Uterus (tissue), 4 donors: ENCODE results near the gene MAP4K4. TPM values are rescaled to one million over a fixed set of nuclear protein-coding genes. Genes with fewer than 3 reads are reported as not detected.

Experiments
- DNase-seq, 2 donors: peaks; one replicate each; pipeline ENCODE4 v3.0.0-alpha.2; 2019 to 2020
- H3K27ac ChIP-seq, 2 donors: fragments of 200-600 bp; sonication (generic); 1 replicate in 1 of 2; 2 replicates in 1 of 2; pipeline ENCODE4 v1.5.1; 2016 to 2018
- H3K27me3 ChIP-seq, 2 donors: fragments of 200-600 bp; sonication (generic); one replicate each; pipeline ENCODE4 v1.5.1; 2018 to 2019; ENCODE audit warnings: control low read depth in 1 of 2
- H3K36me3 ChIP-seq, 2 donors: fragments of 200-600 bp; sonication (generic); one replicate each; pipeline ENCODE4 v1.5.1; 2019; ENCODE audit warnings: control low read depth in 1 of 2
- H3K4me1 ChIP-seq, 2 donors: fragments of 200-600 bp; sonication (generic); one replicate each; pipeline ENCODE4 v1.5.1; 2018 to 2019; ENCODE audit warnings: control low read depth in 1 of 2
- H3K4me3 ChIP-seq, 2 donors: fragments of 200-600 bp; sonication (generic); 1 replicate in 1 of 2; 2 replicates in 1 of 2; pipeline ENCODE4 v1.5.1; 2018 to 2019; ENCODE audit warnings: mild to moderate bottlenecking in 1 of 2
- H3K9me3 ChIP-seq, 2 donors: fragments of 200-600 bp; sonication (generic); one replicate each; pipeline ENCODE4 v1.5.1; 2019; ENCODE audit warnings: control low read depth in 1 of 2
- POLR2A ChIP-seq, 2 donors: fragments of 450-650 bp; IDR thresholded peaks; one replicate each; pipeline ENCODE4 v1.6.1; 2016; ENCODE audit warnings: antibody characterized with exemption in 2 of 2, mild to moderate bottlenecking in 1 of 2, moderate library complexity in 1 of 2
- intact Hi-C: fragments of 100-400 bp; cut with DNase I; formaldehyde crosslinking; loops from one replicate; pipeline ENCODE4 v1.15.1; 2023; ENCODE audit warnings: low total_unique reads
- total RNA-seq, 4 donors: library from RNA; depleted of rRNA in 3 of 4; stranded (reverse); fragments of >200 nt in 3 of 4; gene quantifications; one replicate each; pipeline versions ENCODE4 v1.1.0 to v1.2.4, GENCODE V29; 2014 to 2023
- TF ChIP-seq, protein P1 (sequence below), 4 experiments: fragments of 200-600 bp in 2 of 4; fragments of 450-650 bp in 2 of 4; sonication (generic) in 2 of 4; IDR thresholded peaks; one replicate each; pipeline ENCODE4 v1.5.1; 2016 to 2019; ENCODE audit warnings: antibody characterized with exemption in 4 of 4, mild to moderate bottlenecking in 2 of 4, moderate library complexity in 1 of 4
- donor health status: DM: yes; HTN: yes; CAD: no.

Gene MAP4K4
- total RNA-seq, 4 donors from 2014 or later: 17.9 to 87.2 (median 55.4) TPM

DNA sequence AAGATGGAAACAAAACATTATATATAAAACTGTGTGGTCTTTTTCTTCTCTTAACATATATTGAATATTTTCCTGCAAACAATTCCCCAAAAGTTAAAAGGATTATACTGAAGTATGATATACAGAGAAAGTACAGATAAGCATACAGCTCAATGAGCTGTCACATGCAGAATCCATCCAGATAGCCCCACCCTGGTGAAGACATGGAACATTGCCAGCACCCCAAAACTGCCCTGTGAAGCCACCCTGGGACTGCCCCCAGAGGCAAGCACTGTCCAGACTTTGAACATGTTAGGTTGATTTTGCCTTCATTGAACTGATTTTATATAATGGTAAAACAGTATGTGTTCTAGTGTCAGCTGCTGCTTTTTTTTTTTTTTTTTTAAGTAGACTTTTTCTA is 182.0 kb downstream of the MAP4K4 start:
- no peak for DNase-seq
- no peak for TF ChIP-seq POLR2A (IDR thresholded peaks at IDR 0.05)
- TF ChIP-seq, protein P1, sequence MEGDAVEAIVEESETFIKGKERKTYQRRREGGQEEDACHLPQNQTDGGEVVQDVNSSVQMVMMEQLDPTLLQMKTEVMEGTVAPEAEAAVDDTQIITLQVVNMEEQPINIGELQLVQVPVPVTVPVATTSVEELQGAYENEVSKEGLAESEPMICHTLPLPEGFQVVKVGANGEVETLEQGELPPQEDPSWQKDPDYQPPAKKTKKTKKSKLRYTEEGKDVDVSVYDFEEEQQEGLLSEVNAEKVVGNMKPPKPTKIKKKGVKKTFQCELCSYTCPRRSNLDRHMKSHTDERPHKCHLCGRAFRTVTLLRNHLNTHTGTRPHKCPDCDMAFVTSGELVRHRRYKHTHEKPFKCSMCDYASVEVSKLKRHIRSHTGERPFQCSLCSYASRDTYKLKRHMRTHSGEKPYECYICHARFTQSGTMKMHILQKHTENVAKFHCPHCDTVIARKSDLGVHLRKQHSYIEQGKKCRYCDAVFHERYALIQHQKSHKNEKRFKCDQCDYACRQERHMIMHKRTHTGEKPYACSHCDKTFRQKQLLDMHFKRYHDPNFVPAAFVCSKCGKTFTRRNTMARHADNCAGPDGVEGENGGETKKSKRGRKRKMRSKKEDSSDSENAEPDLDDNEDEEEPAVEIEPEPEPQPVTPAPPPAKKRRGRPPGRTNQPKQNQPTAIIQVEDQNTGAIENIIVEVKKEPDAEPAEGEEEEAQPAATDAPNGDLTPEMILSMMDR (IDR thresholded peaks at IDR 0.05): no peak
- no peaks in the 10 kb centered on the region for H3K9me3 ChIP-seq
- no peaks in the 10 kb centered on the region for H3K36me3 ChIP-seq
- no peak overlapping the region for H3K4me3 ChIP-seq
- intact Hi-C loops: no loop called here
- no peaks in the 10 kb centered on the region for H3K27me3 ChIP-seq
- peak overlapping the region in 1 of 2 donors; percentile 50 for H3K27ac ChIP-seq
- H3K4me1 ChIP-seq: peaks cover 0 to 3% of the 10 kb centered on the region in 2 donors

DNA sequence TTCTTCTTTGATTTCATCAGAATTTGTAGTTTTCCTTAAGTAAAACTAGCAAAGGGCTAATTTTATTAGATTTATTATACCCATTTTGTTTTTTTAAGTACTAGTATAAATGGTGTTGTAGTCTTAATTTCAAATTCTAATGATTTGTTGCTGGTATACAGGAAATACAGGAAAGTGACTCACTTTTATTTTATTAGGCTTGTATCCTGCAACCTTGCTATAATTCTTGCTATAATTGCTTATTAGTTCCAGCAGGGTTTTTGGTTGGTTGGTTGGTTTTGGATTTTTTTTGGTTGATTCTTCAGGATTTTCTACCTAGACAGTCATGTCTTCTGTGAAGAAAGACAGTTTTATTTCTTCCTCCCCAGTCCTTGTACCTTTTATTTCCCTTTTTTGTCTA is 183.6 kb downstream of the MAP4K4 start:
- DNase-seq: no peak
- H3K27me3 ChIP-seq: no peaks in the 10 kb centered on the region
- peaks cover 0 to 3% of the 10 kb centered on the region in 2 donors for H3K4me1 ChIP-seq
- H3K4me3 ChIP-seq: no peak overlapping the region
- no peaks in the 10 kb centered on the region for H3K36me3 ChIP-seq
- H3K9me3 ChIP-seq: no peaks in the 10 kb centered on the region
- intact Hi-C loops: no loop called here
- TF ChIP-seq, protein P1 (IDR thresholded peaks at IDR 0.05): no peak
- TF ChIP-seq POLR2A (IDR thresholded peaks at IDR 0.05): no peak
- peak overlapping the region in 1 of 2 donors; percentile 29 for H3K27ac ChIP-seq

DNA sequence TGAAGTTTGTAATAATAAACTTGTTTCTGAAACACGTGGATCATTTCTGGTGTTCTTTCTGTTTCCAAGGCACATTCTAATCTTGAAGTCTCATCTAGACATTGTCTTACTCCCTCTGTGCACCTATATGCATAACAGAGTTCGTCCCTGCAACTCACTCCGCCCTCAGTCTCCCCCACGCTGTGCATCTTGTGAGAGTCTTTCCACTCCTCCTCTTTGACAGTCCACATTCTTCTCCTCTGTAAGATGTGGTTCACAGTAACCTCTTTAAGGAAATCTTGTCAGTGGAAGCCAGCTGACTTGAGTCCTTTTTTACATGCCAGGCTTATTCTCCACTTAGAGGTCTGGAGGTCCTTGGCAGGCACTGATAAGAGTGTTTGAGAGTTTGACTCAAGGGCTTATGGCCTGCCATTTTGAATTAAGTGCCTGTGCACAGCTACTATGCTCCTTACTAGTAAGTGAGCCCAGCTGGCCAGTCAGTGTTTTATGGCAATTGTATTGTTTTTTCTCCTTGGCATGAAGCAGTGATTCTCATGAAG is 185.3 kb downstream of the MAP4K4 start:
- no peaks in the 10 kb centered on the region for H3K36me3 ChIP-seq
- TF ChIP-seq, protein P1 (IDR thresholded peaks at IDR 0.05): no peak
- TF ChIP-seq POLR2A (IDR thresholded peaks at IDR 0.05): no peak
- no peak overlapping the region for H3K4me3 ChIP-seq
- H3K4me1 ChIP-seq: peaks cover 0 to 3% of the 10 kb centered on the region in 2 donors
- intact Hi-C loops: no loop called here
- DNase-seq: no peak
- H3K27ac ChIP-seq: peak overlapping the region in 1 of 2 donors; percentile 22
- no peaks in the 10 kb centered on the region for H3K27me3 ChIP-seq
- no peaks in the 10 kb centered on the region for H3K9me3 ChIP-seq

DNA sequence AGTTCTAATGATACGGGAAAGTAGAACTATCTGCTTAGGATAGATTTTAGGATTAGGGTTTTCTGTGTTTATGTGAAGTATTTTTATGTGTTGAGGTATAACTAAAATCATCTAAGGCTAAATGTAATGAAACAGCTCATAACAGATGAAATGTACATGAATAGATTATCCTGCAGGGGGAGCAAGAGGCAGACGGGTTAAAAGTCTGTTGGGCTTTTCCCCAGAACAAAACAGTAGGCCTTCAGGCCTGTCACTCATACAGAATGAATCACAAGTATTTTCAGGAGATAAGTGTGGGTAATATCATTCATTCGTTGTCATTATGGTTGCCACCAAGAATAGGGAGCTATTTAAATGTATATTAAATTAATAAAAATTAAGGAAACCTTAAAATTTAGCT is 186.4 kb downstream of the MAP4K4 start:
- Histone ChIP-seq H3K4me1 (peaks cover 0 to 3% of the 10 kb centered on the region in 2 donors), H3K4me3 (no peak overlapping the region), H3K36me3 (no peaks in the 10 kb centered on the region), H3K27ac (no peak overlapping the region), H3K27me3 (no peaks in the 10 kb centered on the region), H3K9me3 (no peaks in the 10 kb centered on the region)
- TF ChIP-seq POLR2A (IDR thresholded peaks at IDR 0.05): no peak
- TF ChIP-seq, protein P1 (IDR thresholded peaks at IDR 0.05): peak; percentile 18 to 39 (median 26)
- intact Hi-C loops: no loop called here
- no peak for DNase-seq

DNA sequence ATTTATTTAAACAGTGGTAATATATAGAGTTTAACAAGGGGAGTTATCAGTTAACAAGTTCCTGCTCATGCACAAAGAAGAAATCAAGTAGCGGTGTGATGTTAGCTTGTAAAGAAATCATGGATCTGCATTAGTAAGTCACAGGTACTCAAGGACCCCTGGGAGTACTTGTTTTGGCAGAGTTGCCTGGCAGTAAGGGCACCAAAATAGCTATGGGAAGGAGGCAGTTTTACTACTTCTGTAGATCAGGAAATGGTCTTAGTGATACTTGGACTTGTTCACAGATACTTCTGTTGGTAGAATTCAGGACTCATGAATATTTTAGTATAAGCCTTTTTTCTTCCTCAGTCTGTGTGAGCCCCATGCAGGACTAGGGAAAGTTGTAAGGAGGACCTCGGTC is 186.9 kb downstream of the MAP4K4 start:
- Histone ChIP-seq H3K27me3 (no peaks in the 10 kb centered on the region), H3K27ac (no peak overlapping the region), H3K4me3 (no peak overlapping the region), H3K36me3 (no peaks in the 10 kb centered on the region), H3K9me3 (no peaks in the 10 kb centered on the region), H3K4me1 (peaks cover 0 to 3% of the 10 kb centered on the region in 2 donors)
- DNase-seq: no peak
- no peak for TF ChIP-seq POLR2A (IDR thresholded peaks at IDR 0.05)
- intact Hi-C loops: no loop called here

DNA sequence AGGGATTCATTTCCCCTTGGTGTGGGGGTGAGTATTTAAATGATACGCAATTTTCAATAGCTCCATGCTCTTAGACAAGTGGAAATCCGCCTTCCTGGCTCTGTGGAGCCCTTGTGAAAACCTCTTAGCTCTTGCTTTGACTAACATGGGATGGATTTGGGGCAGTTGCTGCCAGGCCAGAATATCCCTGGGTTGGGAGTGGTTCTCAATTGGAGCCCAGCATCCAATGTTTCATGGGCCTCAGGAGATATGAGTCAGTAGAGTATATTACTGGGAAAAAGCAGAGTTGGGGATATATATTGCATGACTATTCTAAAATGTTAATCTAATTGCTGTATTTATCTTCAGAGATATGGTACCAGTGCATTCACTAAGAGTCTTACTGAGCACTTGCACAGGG is 189.8 kb downstream of the MAP4K4 start:
- no peaks in the 10 kb centered on the region for H3K9me3 ChIP-seq
- H3K36me3 ChIP-seq: no peaks in the 10 kb centered on the region
- DNase-seq: no peak
- H3K27ac ChIP-seq: no peak overlapping the region
- H3K4me3 ChIP-seq: no peak overlapping the region
- intact Hi-C loops: no loop called here
- no peaks in the 10 kb centered on the region for H3K4me1 ChIP-seq
- TF ChIP-seq POLR2A (IDR thresholded peaks at IDR 0.05): no peak
- TF ChIP-seq, protein P1 (IDR thresholded peaks at IDR 0.05): no peak
- H3K27me3 ChIP-seq: no peaks in the 10 kb centered on the region
